Esophagus squamous epithelium (tissue), 4 donors: Measurements from ENCODE around the gene ZNF784.

Source experiments
- POLR2A ChIP-seq, 4 donors: fragments of 450-650 bp; IDR thresholded peaks; one replicate each; pipeline ENCODE4 v1.6.1; 2017; ENCODE audit warnings: antibody characterized with exemption in 4 of 4, mild to moderate bottlenecking in 4 of 4, moderate library complexity in 3 of 4
- TF ChIP-seq, protein P1 (sequence below), 6 experiments: fragments of 450-650 bp in 4 of 6; fragments of 200-600 bp in 2 of 6; sonication (generic) in 2 of 6; IDR thresholded peaks; one replicate each; pipeline ENCODE4 v1.5.1; 2016 to 2019; ENCODE audit warnings: antibody characterized with exemption in 6 of 6, mild to moderate bottlenecking in 4 of 6, moderate library complexity in 4 of 6

DNA sequence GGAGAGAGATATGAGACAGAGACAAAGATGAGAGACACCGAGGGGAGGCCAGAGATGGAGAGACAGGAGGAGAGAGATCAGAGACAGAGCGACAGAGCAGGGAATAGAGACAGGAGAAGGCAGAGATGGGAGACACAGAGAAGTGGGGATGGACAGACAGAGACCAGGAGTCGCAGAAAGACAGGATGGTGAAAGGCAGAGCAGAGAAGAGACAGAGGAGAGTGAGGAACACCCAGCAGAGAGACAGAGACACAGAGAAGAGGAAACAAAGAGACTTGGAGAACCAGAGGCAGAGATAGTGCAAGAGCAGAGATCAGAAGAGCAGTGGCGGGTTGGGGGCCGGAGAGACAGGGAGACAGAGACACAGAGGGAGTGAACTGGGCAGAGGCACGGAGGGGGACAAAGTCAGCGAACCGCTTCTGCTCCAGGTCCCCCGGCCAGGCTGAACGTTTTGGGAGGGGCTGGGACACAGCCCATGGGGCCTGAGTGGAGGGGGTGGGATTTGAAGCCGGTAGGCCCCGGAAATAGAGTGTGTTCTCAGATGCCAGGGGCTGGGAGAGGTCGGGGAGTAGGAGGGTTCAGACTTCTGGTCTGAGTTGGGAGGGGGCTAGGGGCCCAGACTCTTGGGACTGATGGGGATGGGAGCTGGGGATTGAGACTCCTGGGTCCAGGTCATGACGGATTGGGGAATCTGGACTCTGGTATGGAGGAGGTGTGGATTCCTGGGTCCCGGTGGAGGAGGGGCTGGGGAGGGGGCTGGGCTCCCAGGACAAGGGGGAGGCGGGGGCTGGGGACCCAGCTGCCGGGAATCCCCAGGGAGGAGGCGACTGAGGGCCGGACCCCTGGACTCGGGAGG, 44.4 kb downstream of the ZNF784 start:
- TF ChIP-seq, protein P1, sequence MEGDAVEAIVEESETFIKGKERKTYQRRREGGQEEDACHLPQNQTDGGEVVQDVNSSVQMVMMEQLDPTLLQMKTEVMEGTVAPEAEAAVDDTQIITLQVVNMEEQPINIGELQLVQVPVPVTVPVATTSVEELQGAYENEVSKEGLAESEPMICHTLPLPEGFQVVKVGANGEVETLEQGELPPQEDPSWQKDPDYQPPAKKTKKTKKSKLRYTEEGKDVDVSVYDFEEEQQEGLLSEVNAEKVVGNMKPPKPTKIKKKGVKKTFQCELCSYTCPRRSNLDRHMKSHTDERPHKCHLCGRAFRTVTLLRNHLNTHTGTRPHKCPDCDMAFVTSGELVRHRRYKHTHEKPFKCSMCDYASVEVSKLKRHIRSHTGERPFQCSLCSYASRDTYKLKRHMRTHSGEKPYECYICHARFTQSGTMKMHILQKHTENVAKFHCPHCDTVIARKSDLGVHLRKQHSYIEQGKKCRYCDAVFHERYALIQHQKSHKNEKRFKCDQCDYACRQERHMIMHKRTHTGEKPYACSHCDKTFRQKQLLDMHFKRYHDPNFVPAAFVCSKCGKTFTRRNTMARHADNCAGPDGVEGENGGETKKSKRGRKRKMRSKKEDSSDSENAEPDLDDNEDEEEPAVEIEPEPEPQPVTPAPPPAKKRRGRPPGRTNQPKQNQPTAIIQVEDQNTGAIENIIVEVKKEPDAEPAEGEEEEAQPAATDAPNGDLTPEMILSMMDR (IDR thresholded peaks at IDR 0.05), result no peak
- no peak for TF ChIP-seq POLR2A (IDR thresholded peaks at IDR 0.05)
